HG03159 (cell line): Measurements from ENCODE around the gene MAP4K4.
"Not testable (repeated sequence)": the region's sequence is repeated elsewhere in the genome, so short reads cannot be mapped to it uniquely, and the experiment has no call there.

Experiments used
- ATAC-seq: cut with Tn5 transposase; IDR thresholded peaks from one replicate; pipeline ENCODE4 v1.9.1; 2021; ENCODE audit warnings: mild to moderate bottlenecking, moderate library complexity; ENCODE audit not compliant: unreplicated experiment

The MAP4K4 gene

DNA sequence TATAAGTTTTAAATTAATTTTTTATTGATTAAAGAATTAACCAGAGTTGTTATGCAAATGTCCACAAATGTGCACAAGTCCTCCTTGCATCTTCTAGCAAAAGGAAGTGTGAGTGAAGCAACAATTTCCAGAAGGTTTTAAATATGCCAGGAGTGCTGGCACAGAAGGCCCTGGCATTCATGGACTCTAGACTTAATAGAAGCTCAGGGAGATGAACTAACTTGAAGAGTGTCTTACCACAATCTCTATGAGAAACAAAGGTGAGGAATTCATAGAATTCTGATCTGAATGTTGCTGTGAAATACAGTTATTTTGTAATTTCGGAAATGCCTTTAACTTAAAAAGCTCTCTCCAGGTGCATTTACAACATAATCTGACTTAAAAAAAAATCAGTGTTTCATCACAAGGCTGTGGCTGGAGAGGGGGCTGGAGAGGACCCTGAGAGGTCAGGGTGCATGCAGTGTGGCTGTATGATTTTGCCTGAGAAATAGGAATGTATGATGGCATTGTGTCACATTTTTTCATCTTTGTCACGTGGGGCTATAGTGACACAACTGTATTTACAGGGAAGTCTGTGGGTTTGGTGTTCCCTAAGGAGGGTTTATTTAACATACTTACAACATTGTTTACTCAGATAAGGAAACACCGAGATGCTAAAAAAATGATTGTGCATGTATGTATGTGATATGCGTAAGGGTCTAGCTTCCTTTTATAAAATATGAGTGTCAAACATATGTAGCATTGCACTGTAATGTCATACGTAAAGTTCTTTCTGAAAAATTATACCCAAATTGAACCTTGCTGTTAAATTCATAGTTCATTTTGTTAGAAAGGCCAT, 66.2 kb downstream of the MAP4K4 start:
- no peak for ATAC-seq

DNA sequence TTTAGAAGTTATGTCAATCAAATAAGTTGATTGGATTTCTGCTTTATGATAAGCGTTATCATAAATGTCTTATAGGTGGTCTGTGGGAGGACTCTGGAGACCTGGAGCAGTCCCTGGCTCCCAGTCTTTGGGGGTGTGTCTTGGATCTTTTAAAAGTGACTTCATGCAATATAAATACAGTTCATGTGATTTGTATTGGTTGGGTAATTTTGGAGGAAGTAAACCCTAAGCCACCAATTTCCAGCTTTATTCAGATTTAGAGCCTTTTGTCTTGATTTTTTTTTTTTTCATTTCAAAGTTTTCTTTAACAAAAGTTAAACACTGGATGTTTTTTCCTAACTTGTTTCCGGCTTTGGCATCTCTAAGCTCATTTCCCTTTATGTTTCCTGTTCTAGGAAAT, 68.8 kb downstream of the MAP4K4 start:
- ATAC-seq = no peak

DNA sequence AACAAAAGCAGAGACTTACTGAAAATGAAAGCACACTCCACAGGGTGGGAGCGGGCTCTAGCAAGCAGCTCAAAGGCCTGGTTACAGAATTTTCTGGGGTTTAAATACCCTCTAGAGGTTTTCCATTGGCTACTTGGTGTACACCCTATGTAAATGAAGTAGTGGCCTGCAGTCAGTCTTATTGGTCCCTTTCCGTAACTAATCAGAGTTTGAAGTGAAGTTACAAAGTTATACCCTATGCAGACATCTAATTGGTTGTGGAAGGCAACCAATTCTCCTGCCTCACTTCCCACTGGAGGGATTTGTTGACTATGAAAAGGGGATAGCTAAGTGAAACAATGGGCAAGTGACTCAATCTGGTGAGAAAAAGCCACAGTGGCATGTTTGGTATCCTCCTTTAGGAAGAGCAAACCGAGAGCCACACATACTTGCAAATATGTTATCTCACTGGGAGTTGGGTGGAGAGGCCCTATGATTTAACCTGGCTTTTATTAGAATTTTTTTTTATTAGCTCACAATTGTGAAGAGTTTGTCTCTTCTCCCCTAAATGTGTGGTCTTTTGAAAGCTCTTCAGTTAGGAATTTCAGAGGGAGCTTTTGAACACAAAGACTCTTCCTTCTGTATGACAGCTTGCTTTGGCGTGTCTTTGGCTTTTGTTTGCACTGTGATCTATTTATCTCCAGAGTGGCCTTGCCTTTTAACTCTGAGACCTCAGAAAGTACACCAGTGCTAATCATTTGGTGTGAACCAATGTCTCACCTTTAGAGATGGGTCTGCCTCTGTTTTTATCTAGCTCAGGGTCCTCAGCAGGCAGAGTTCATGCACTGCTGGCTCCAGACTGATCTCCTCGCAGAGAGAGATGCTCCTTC, 69.6 kb downstream of the MAP4K4 start:
- ATAC-seq = no peak

DNA sequence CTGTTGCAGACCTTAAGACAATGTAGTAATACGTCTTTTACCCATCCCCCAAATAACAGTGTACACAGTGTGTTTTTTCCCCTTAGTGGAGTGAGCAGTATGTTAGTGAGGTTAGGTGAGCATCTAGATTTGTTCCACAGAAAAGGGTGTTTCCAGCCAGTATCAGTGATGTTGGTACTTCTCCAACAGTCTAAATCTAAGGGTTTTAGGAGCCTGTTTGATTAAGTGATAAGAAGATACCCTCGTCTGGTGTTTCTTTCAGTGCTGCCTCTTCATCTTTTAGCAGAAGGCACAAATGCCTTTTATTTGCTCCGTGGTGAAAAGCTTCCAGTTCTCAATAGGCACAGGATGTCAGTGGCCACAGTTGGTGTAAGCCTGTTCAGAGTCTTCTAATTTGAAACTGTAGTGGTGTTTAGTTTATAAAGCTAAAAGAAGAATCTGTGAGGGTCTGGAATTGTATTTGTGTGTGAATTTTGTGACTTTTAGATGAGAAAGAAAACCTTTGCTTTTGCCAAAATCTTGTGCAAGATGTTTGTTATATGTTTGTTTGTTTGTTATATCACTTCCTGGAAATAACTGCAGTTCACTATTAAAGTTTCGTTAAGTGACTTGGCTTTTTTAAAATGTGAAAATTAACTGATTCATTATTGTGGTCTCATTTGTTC, 71.2 kb downstream of the MAP4K4 start:
- no peak for ATAC-seq

DNA sequence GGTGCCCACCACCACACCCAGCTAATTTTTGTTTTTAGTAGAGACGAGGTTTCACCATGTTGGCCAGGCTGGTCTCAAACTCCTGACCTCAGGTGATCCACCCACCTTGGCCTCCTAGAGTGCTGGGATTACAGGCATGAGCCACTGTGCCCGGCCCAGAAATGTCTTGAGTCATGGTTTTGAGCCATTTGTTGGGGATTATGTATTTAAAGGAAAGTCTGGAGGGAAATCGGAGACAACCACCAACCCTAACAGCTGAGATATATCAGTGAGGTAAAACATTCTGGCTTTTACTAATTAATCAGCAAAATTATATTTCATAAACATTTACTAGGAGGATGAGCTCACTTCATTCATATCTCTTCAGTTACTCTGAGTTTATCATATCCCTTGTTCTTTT, 72.2 kb downstream of the MAP4K4 start:
- ATAC-seq = not testable (repeated sequence)

DNA sequence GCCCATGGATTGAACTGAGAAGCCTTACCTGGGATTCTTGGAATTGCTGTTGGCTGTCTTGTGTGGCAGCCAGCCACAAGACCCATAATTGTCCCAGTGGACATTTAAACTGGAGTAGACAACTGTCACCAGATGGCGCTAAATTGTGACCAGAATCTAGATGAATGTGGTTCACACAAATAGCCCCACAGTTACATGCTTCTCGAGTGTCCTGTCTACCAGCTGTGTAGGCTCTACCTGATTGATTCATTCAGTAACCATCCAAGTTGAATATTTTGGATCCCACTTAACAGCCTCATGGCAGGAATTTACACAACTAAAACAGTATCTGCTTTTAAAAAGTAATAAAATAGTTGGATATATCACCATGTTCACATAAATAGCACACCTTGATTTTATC, 73.2 kb downstream of the MAP4K4 start:
- peak; percentile 85 for ATAC-seq

DNA sequence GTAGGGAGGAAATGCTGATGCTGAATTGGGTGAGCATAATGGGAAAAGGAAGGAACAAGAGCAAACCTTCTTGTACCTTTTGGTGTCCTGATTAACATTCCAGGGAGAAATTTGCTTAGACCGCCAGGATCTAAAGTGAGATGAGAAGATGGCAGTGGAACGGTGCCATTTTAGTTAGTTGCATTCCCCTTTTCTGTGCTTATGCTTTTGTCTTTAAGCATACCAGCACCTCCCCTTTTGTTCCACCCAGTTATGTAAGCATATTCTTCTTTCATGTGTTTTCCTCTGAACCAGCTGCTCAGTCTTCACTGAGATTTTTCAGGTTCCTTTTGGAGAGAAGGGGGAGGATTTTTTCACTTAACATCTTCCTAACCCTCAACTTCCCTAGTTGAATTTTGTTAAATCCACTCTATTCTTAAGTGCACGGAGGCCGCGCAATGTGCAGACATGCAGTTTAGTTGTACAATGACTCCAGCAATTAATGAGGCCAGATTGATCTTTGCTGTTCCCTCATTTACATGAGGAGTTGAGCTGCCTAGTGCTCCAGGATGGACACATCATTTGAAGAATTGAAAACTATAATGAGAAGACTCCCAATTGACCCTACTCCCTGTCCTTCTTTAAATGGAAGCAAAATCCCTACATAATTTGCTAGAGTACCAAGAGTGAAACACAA, 73.9 kb downstream of the MAP4K4 start:
- no peak for ATAC-seq

DNA sequence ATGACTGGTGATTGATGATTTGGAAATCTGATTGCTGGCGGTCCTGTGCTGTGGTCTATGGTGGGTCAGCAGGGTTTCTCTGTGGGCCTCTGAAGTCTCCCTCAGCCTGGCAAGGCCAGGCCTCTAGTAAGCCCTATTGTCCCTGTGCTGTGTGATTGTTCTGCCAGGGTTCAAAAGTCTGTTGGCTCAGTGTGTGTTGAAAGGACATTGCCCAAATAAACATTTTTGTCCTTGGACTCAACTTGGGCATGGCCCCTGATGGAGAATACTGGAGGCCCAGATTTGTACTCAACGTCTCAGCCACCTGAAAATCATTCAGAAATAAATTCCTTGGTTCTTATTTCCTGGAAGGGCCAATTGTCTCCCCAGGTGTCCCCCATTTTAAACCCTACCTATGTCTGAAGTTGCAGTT, 74.4 kb downstream of the MAP4K4 start:
- no peak for ATAC-seq

DNA sequence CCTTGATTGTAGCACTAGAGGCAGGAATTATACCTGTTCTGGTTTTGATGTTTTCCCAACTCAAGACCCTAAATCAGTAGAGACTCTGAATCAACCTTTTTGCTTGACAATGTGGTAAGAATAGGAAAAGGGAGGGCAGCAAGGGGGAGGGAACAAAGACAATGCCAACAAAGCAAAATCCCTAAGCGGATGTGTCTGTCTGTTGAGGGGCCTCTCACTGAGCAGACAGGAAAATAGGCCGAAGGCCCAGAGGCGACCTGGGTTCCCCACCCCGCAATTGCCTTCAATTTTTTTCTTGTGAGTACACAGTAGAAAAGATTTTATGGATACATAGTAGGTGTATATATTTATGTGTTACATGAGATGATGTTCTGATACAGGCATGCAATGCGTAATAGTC, 75.6 kb downstream of the MAP4K4 start:
- no peak for ATAC-seq

DNA sequence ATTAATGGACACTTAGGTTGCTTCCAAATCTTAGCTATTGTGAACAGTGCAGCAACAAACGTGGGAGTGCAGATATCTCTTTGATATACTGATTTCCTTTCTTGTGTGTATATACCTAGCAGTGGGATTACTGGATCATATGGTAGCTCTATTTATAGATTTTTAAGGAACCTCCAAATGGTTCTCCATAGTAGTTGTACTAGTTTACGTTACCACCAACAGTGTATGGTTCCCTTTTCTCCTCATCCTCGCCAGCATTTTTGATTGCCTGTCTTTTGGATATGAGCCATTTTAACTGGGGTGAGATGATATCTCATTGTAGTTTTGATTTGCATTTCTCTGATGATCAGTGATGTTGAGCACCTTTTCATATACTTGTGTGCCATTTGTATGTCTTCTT, 76.5 kb downstream of the MAP4K4 start:
- ATAC-seq = not testable (repeated sequence)

DNA sequence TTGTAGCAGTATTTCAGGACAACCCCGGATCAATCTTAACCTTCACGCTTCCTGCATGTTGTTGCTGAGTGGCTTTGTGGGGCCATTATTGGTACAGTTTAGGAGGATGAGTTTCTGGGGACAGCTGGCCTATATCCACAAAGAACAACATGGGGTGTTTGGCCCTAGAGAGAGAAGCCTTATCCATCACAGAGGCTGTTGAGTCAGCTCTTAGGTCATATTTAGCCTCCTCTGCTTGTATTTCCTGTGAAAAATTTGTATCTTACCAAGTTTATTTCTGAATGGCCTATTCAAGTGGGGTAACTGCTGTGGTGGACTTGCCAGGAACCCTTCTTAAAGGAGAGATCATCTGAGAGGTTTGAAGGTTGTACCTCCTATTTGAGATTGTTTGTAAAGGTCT, 77.6 kb downstream of the MAP4K4 start:
- ATAC-seq = no peak

DNA sequence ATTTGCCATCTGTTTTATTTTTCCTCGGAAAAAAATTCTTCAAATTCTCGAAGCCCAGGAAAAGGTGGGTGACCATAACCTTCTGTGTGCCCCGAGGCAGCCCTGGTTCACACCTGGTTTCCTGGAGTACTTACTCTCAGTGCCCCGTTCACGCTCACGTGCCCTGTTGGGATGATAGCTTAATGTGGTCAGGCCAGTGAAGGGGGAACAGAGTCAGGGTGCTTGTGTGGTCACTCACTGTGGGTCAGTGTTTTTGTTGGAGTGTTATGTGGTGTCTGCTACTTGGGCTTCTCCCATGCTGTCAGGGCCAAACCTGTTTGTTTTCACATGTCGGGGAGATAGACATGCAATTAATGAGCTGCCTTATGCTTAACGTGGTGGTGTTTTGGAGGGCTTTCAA, 78.1 kb downstream of the MAP4K4 start:
- no peak for ATAC-seq

DNA sequence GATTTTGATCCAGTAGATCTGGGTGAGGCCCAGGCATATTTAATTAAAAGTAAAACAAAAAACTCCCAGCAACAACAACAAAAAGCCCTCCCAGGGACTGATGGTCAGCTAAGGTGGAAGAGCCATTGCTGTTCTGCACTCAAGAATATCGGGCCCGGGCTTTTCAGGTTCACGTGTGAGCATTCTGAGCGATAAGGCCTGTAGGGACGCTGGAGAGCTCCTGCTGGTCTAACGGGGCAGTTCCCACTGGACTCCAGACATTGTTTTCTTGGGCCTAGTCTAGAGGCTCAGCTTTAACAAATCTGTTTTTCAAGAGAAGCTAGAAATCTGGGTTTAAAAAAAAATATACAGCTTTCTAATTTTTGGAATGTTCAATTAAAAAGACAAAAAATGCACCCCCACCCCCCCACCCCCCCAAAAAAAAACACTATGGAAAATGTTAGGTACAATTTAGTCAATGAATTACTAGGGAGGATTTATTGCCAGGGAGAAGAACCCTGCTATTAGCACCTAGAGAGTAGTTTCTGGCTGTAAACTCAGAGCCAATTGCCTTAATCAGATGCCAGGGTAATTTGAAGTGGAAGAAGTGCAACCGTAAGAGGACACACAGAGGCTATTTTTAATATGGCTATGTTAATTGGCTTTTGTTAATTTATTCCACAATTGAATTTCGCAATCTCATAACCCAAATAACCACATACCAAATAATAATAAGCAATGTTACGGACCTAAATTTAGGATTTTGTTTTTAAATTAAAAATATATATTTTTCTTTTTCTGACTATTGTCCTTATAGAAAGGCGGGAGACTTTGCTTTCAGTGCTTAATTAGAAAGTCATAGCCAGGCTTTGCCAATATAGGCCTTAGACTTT, 78.9 kb downstream of the MAP4K4 start:
- ATAC-seq = no peak

DNA sequence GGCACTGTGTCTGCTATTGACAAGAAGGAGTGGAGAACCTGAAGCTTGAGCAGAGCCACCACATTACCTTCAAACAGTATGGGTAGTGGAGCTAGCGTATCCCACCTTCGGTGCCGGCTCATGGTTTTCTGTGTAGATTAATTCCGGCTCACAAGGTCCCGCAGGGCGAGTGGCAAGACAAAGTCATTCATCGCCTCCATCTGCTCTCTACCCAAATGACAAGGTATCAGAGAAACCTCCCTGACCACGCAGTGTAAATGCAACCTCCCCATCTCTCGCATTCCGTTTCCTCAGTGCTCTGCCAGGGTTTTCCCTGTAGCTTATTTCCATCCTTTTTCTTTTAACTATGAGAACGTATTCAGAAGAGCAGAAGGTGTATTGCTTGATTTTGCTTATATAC, 79.8 kb downstream of the MAP4K4 start:
- ATAC-seq = no peak

DNA sequence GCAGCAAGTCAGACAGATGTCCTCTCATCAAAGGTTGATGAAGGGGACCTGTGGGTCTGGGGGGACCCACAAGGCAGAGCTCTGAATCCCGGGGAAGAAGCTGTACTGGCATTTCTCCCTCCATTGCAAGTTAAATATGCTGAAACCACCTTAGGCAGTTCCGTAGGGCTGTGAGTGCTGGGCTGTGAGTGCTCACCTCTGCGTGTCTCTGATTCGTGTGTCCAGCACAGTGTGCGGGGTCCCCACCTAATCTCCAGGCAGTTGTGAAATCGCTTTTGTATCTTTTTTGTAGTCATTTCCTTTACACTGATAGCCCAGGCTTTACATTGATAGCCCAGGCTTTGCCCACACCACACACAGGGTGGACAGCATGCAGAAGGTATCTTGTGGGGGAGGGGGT, 80.6 kb downstream of the MAP4K4 start:
- ATAC-seq = no peak

DNA sequence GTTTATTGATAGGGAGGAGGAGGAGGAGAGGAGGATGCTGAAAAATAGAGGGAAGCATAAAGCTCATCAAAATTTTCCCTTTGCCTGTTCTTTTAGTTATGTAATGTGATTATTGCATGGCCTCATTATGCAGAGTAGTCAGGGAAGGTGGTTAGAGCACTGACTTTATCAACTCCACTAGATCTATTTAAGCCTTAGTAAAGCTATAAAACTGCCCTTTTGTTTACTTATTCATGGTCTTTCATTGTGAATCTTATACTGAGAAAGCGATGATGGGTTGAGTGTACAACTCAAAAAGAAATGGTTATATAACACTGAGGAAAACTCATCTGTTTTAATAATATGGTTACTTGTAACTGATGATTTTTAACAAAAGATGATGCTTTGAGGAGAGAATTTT, 81.7 kb downstream of the MAP4K4 start:
- ATAC-seq = no peak

DNA sequence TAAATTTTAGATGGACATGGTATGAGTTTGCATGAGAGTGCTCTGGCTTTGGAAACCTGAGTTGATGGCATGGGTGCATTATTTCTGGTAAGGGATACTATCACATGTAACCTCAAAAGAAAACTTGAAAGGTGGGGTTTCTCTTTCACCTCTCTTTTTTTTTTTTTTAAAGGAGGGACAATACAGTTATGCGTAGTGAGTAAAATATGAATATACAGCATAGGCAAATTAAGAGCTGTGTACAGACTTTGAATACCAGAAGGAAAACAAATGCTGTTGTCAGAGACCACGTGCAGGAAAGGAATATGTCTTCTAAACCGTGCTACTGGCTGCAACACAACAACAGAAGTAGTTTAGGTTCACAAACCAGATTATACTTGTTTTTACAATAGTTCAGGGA, 82.1 kb downstream of the MAP4K4 start:
- ATAC-seq = no peak

DNA sequence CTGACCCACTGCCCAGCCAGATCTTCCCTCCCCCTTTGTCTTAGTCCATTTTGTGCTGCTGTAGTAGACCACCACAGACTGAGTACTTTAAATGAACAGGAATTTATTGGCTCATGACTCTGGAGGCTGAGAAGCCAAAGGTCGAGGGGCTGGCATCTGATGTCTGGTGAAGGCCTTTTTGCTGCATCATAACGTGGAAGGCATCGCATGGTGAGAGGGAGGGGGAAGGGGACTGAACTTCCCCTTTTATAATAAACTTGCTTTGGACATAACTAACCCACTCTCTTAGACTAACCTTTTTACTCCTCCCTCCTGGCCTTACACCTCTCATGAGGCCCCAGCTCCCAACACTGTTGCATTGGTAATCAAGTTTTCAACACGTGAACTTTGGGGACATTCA, 83.8 kb downstream of the MAP4K4 start:
- ATAC-seq = no peak

DNA sequence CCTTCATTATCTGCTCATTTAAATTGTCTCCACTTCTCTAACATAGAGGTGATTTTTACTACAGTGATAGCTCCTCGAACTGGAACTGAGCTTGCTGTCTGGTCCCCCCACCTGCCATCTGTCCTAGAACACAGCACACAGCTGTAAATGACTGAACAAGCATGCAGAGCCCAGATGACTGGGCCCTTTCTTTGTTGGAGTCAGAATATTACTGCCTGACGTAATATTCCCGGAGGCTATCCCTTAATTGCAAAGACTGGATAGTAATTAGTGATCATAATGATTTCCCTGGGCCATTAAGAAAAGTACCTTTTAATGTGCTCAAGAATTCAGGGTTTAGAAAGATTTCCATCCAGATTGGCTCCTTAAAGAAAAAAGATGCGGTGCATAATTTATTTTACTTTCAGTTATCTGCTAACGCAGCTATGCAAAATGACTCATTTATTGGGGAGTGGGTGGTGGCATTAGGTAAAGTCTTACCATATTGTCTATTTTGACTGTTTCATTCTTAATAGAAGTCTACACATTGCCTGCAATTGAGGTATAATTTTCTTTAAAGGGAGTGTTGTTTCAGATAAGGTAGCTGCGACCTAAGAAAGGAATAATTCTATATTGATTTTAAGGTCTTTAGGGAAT, 84.4 kb downstream of the MAP4K4 start:
- no peak for ATAC-seq

DNA sequence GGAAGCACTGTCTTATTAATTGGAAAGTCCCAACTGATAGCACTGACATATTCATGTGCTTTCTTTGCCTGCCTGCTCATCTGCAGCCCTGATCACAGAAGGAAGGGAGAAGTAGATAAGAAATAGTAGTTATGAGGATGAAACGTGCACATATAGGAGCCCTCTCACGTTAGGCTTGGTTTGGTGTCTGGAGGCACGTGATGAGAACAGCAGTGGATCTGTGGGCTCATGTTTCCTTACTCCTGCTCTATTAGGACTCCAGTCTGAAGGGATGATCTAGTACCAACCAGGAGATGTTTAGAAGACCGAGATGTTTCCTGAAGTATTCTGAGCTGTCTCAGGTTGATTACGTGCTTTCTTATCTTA, 84.9 kb downstream of the MAP4K4 start:
- no peak for ATAC-seq
